GM12892 (cell line): Measurements from ENCODE around the gene RANBP1.

Experiments used
- POLR2A ChIP-seq: IDR thresholded peaks from 2 replicates; pipeline ENCODE4 v1.6.1; 2011; ENCODE audit warnings: low read depth, low read length, control low read depth
- POLR2AphosphoS5 ChIP-seq: IDR thresholded peaks from 2 replicates; pipeline ENCODE4 v1.6.1; 2011; ENCODE audit warnings: low read depth, low read length, control low read depth
- TAF1 ChIP-seq: IDR thresholded peaks from 2 replicates; pipeline ENCODE4 v1.6.1; 2011; ENCODE audit warnings: low read depth, mild to moderate bottlenecking, control low read depth, low read length, borderline replicate concordance

DNA sequence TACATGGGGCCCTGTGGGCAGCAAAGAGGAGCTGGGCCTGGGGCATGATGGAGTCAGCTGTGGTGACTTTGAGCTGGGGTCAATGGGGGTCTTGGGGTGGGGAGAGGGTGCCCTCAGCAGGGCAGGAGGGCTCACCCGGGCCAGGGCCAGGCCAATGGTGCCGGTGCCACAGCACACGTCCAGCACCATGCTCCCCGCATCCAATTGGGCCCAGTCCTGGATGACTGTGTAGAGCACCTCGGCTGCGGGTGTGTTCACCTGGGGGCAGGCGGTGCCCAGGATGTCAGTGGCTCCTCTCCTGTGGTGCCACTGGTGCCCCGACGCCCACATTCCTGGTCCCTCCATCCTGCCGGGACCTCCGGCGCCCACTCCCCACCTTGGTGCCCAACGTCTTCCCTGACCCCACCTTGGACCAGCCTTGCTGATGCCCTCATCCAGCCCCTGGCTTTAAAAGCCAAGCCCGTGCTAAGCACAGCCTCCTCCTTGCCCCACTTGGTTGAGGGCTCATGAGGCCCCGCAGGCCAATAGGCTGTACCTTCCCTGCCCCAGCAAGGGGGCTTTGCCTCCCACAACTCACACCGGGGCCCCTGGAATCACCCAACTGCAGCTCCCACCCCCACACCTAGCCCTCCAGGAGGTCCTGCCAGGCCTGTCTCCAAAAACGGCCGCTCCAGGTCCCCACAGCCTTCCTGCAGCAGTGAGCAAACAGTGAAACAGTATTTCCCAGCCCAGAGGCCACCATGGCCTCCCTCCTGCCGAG is 2.2 kb upstream of the RANBP1 start:
- TF ChIP-seq TAF1 = no peak
- TF ChIP-seq POLR2AphosphoS5 = no peak
- no peak; the same call in 1 of the 2 replicates for TF ChIP-seq POLR2A
